ENCODE results near the gene SHISAL2A. TPM values are rescaled to one million over a fixed set of nuclear protein-coding genes. Genes with fewer than 3 reads are reported as not detected.
A peak's percentile ranks its signal among the peaks of the same experiment; 100 is the strongest.

The SHISAL2A gene
- total RNA-seq, 1 donor from 2014 or later: 0.65 TPM

GRCh38 chr1:52651904-52652303 lies 18.9 kb downstream of the SHISAL2A start:
- Mint-ChIP-seq H3K4me3 (no peak overlapping the region), H3K36me3 (ENCODE audit: low read depth) (no peaks in the 10 kb centered on the region), H3K4me1 (no peaks in the 10 kb centered on the region), H3K9me3 (peaks cover 3% of the 10 kb centered on the region), H3K27me3 (ENCODE audit: low read depth) (no peaks in the 10 kb centered on the region), H3K27ac (ENCODE audit: unreplicated experiment) (peak overlapping the region; percentile 69)
- no peak for TF ChIP-seq CTCF (conservative IDR thresholded peaks at IDR 0.05)
- DNase-seq (ENCODE audit: low read depth, low spot score): no peak

- Mint-ChIP-seq H3K4me3 (no peak overlapping the region), H3K4me1 (no peaks in the 10 kb centered on the region), H3K9me3 (no peaks in the 10 kb centered on the region), H3K36me3 (ENCODE audit: low read depth) (no peaks in the 10 kb centered on the region), H3K27me3 (ENCODE audit: low read depth) (no peaks in the 10 kb centered on the region), H3K27ac (ENCODE audit: unreplicated experiment) (no peak overlapping the region)
- no peak for TF ChIP-seq CTCF (conservative IDR thresholded peaks at IDR 0.05)
- no peak for DNase-seq (ENCODE audit: low read depth, low spot score)
These were observed 20.4 kb downstream of the SHISAL2A start for GRCh38 chr1:52653207-52653849.

GRCh38 chr1:52654063-52654462 lies 21.1 kb downstream of the SHISAL2A start:
- Mint-ChIP-seq H3K27ac (ENCODE audit: unreplicated experiment) (no peak overlapping the region), H3K4me3 (no peak overlapping the region), H3K4me1 (no peaks in the 10 kb centered on the region), H3K36me3 (ENCODE audit: low read depth) (no peaks in the 10 kb centered on the region), H3K27me3 (ENCODE audit: low read depth) (no peaks in the 10 kb centered on the region), H3K9me3 (no peaks in the 10 kb centered on the region)
- TF ChIP-seq CTCF (conservative IDR thresholded peaks at IDR 0.05): no peak
- no peak for DNase-seq (ENCODE audit: low read depth, low spot score)

GRCh38 chr1:52657702-52658101 lies 24.7 kb downstream of the SHISAL2A start:
- Mint-ChIP-seq H3K36me3 (ENCODE audit: low read depth) (no peaks in the 10 kb centered on the region), H3K4me3 (no peak overlapping the region), H3K4me1 (peaks cover 21% of the 10 kb centered on the region), H3K9me3 (no peaks in the 10 kb centered on the region), H3K27ac (ENCODE audit: unreplicated experiment) (no peak overlapping the region), H3K27me3 (ENCODE audit: low read depth) (no peaks in the 10 kb centered on the region)
- no peak for TF ChIP-seq CTCF (conservative IDR thresholded peaks at IDR 0.05)
- no peak for DNase-seq (ENCODE audit: low read depth, low spot score)

- no peak for DNase-seq (ENCODE audit: low read depth, low spot score)
- no peak for TF ChIP-seq CTCF (conservative IDR thresholded peaks at IDR 0.05)
- Mint-ChIP-seq H3K4me3 (no peak overlapping the region), H3K27me3 (ENCODE audit: low read depth) (no peaks in the 10 kb centered on the region), H3K36me3 (ENCODE audit: low read depth) (no peaks in the 10 kb centered on the region), H3K4me1 (peaks cover 32% of the 10 kb centered on the region), H3K9me3 (no peaks in the 10 kb centered on the region), H3K27ac (ENCODE audit: unreplicated experiment) (no peak overlapping the region)
These were observed 25.8 kb downstream of the SHISAL2A start for GRCh38 chr1:52658795-52659194.

Measured in neural crest cell (in vitro differentiated cells).